ENCODE measurements around the gene TMEM14B.
A peak's percentile ranks its signal among the peaks of the same experiment; 100 is the strongest.
"Not testable (repeated sequence)": the region's sequence is repeated elsewhere in the genome, so short reads cannot be mapped to it uniquely, and the experiment has no call there.

The TMEM14B gene

GRCh38 chr6:10719964-10720264 is 27.7 kb upstream of the TMEM14B start:
- TF ChIP-seq BACH2 (CRISPR knock-in tag; IDR thresholded peaks at IDR 0.05; ENCODE audit: borderline replicate concordance) (no peak), ZNF565 (CRISPR knock-in tag; conservative IDR thresholded peaks at IDR 0.05; ENCODE audit: low read depth) (no peak), POU6F1 (CRISPR knock-in tag; IDR thresholded peaks at IDR 0.05; ENCODE audit: borderline replicate concordance, low read depth) (no peak), ZFP30 (CRISPR knock-in tag; IDR thresholded peaks at IDR 0.05) (no peak), CSDC2 (CRISPR knock-in tag; IDR thresholded peaks at IDR 0.05) (no peak), ZNF8 (CRISPR knock-in tag; IDR thresholded peaks at IDR 0.05) (no peak), RARB (CRISPR knock-in tag; IDR thresholded peaks at IDR 0.05) (no peak), PATZ1 (CRISPR knock-in tag; IDR thresholded peaks at IDR 0.05; ENCODE audit: borderline replicate concordance) (no peak), ISL1 (CRISPR knock-in tag; IDR thresholded peaks at IDR 0.05) (no peak), ARNTL (CRISPR knock-in tag; IDR thresholded peaks at IDR 0.05; ENCODE audit: borderline replicate concordance, low read depth) (no peak)

DNA sequence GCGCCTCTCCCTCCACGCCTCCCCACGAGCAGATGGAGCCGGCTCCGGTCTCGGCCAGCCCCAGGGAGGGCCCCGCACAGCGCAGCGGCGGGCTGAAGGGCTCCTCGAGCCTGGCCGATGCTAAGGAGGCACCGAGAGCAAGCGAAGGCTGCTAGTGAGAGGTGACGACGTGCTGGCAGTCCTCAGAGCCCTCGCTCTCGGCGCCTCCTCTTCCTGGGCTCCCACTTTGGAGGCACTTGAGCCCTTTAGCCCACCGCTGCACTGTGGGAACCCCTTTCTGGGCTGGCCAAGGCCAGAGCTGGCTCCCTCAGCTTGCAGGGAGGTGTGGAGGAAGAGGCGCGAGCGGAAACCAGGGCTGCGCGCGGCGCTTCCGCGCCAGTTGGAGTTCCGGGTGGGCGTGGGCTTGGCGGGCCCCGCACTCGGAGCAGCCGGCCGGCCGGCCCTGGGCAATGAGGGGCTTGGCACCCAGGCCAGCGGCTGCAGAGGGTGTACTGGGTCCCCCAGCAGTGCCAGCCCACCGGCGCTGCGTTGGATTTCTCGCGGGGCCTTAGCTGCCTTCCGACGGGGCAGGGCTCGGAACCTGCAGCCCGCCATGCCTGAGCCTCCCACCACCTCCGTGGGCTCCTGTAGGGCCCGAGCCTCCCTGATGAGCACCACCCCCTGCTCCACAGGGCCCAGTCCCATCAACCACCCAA is 27.2 kb upstream of the TMEM14B start:
- ATAC-seq = peak; percentile 10
- TF ChIP-seq TCF4 (CRISPR knock-in tag; IDR thresholded peaks at IDR 0.05; ENCODE audit: borderline replicate concordance) = no peak
- no peak for TF ChIP-seq ISL1 (CRISPR knock-in tag; IDR thresholded peaks at IDR 0.05)
- no peak for TF ChIP-seq RARB (CRISPR knock-in tag; IDR thresholded peaks at IDR 0.05)
- TF ChIP-seq TSHZ2 (CRISPR knock-in tag; IDR thresholded peaks at IDR 0.05) = no peak
- no peak for TF ChIP-seq ARNTL (CRISPR knock-in tag; IDR thresholded peaks at IDR 0.05; ENCODE audit: borderline replicate concordance, low read depth)
- TF ChIP-seq GLIS3 (CRISPR knock-in tag; IDR thresholded peaks at IDR 0.05) = no peak
- no peak for TF ChIP-seq POU6F1 (CRISPR knock-in tag; IDR thresholded peaks at IDR 0.05; ENCODE audit: borderline replicate concordance, low read depth)
- TF ChIP-seq ZNF8 (CRISPR knock-in tag; IDR thresholded peaks at IDR 0.05) = no peak
- no peak for TF ChIP-seq ZNF565 (CRISPR knock-in tag; conservative IDR thresholded peaks at IDR 0.05; ENCODE audit: low read depth)
- no peak for TF ChIP-seq PATZ1 (CRISPR knock-in tag; IDR thresholded peaks at IDR 0.05; ENCODE audit: borderline replicate concordance)
- TF ChIP-seq CSRNP3 (CRISPR knock-in tag; IDR thresholded peaks at IDR 0.05) = no peak
- TF ChIP-seq ZFP30 (CRISPR knock-in tag; IDR thresholded peaks at IDR 0.05) = no peak
- TF ChIP-seq PPARA (CRISPR knock-in tag; IDR thresholded peaks at IDR 0.05; ENCODE audit: borderline replicate concordance) = no peak
- no peak for TF ChIP-seq OSR1 (CRISPR knock-in tag; IDR thresholded peaks at IDR 0.05)
- TF ChIP-seq ESRRG (CRISPR knock-in tag; IDR thresholded peaks at IDR 0.05) = no peak
- TF ChIP-seq CSDC2 (CRISPR knock-in tag; IDR thresholded peaks at IDR 0.05) = no peak
- TF ChIP-seq ZFP3 (CRISPR knock-in tag; IDR thresholded peaks at IDR 0.05) = no peak
- TF ChIP-seq ZC3H10 (CRISPR knock-in tag; IDR thresholded peaks at IDR 0.05) = no peak
- TF ChIP-seq CREB5 (CRISPR knock-in tag; IDR thresholded peaks at IDR 0.05; ENCODE audit: low read depth) = no peak

More at GRCh38 chr6:10719964-10720264, 27.7 kb upstream of the TMEM14B start:
- no peak for ATAC-seq

DNA sequence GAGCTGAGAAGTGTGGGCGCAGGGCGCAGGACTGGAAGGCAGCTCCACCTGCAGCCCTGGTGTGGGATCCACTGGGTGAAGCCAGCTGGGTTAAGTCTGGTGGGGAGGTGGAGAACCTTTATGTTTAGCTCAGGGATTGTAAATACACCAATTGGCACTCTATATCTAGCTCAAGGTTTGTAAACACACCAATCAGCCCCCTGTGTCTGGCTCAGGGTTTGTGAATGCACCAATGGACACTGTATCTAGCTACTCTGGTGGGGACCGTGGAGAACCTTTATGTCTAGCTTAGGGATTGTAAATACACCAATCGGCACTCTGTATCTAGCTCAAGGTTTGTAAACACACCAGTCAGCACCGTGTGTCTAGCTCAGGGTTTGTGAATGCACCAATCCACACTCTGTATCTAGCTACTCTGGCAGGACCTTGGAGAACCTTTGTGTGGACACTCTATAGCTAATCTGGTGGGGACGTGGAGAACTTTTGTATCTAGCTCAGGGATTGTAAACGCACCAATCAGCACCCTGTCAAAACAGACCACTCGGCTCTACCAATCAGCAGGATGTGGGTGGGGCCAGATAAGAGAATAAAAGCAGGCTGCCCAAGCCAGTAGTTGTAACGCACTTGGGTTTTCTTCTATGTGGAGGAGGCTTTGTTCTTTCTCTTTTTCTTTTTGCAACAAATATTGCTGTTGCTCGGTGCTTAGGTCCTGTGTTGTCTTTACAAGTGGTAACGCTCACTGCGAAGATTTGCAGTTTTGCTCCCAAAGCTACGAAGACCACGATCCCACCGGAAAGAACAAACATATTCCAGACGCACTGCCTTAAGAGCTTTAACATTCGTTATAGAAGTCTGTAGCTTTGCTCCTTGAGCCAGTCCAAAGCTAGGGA is 26.4 kb upstream of the TMEM14B start:
- ATAC-seq = not testable (repeated sequence)
